ENCODE results near the gene TBX18. TPM values are rescaled to one million over a fixed set of nuclear protein-coding genes. Genes with fewer than 3 reads are reported as not detected.

The TBX18 gene
- total RNA-seq, 1 experiment from 2014 or later: 0.15 TPM

DNA sequence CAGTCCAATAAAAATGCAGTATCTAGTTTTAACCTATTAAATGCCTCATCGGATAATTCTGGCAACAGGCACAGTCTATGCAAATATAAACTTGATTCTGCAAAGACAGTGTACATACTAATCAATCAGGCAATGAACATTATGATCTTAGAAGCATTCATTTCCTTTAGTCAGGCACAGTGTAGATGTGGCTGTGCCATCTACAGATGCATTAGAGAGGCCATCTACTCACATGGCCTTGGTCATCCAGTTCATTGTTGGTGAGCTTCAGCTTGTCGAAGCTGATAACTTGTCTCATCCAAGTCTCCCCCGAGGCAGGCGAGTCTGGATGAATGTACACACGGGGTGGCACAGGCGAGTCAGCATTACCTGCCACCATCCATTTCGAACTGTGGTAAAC, 7.9 kb downstream of the TBX18 start (continued):
- TF ChIP-seq, protein P1, sequence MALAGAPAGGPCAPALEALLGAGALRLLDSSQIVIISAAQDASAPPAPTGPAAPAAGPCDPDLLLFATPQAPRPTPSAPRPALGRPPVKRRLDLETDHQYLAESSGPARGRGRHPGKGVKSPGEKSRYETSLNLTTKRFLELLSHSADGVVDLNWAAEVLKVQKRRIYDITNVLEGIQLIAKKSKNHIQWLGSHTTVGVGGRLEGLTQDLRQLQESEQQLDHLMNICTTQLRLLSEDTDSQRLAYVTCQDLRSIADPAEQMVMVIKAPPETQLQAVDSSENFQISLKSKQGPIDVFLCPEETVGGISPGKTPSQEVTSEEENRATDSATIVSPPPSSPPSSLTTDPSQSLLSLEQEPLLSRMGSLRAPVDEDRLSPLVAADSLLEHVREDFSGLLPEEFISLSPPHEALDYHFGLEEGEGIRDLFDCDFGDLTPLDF (CRISPR knock-in tag; IDR thresholded peaks at IDR 0.05): no peak
- no peak for TF ChIP-seq SMAD3 (CRISPR knock-in tag; IDR thresholded peaks at IDR 0.05; ENCODE audit: borderline replicate concordance)
- no peak for TF ChIP-seq NR3C1 (CRISPR knock-in tag; conservative IDR thresholded peaks at IDR 0.05; ENCODE audit: low read depth)
- TF ChIP-seq ZNF219 (CRISPR knock-in tag; IDR thresholded peaks at IDR 0.05; ENCODE audit: borderline replicate concordance): no peak

DNA sequence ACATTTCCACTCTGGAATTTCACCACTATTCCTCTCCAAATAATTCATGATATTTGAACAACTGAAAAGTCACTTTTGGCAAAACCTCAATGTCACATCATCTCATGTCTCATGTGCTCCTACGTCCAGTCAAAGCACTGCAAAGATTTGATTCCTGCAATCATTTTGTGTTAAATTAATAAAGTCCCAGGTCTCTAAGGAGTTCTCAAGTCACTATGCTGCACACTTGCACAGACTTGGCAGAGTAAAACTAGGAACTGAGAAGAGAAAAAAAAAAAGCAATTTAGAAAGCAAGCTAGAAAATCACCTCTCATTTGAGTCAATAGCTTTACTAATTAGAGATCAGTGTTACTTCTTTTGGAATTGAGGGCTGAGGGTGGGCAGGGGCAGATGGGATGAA, 11.2 kb downstream of the TBX18 start:
- ChIA-PET CTCF (interaction anchor here (1.7 to 2.3 kb wide), 2 partner anchors 9 to 331 kb away, joined by 5 to 10 read pairs; no protein-coding TSS in a partner anchor), POLR2A (no interaction called here)
- no peaks in the 10 kb centered on the region for H3K9me3 Mint-ChIP-seq
- ATAC-seq (no peak), DNase-seq (ENCODE audit: low spot score) (no peak)
- no peaks in the 10 kb centered on the region for H3K4me1 Mint-ChIP-seq
- H3K27me3 Mint-ChIP-seq (ENCODE audit: low read depth): peaks cover 16% of the 10 kb centered on the region
- no peak overlapping the region for H3K4me3 Mint-ChIP-seq
- no peaks in the 10 kb centered on the region for H3K36me3 Mint-ChIP-seq
- no peak for TF ChIP-seq ZNF219 (CRISPR knock-in tag; IDR thresholded peaks at IDR 0.05; ENCODE audit: borderline replicate concordance)
- no peak for TF ChIP-seq GTF2I (CRISPR knock-in tag; conservative IDR thresholded peaks at IDR 0.05)
- TF ChIP-seq, protein P2, sequence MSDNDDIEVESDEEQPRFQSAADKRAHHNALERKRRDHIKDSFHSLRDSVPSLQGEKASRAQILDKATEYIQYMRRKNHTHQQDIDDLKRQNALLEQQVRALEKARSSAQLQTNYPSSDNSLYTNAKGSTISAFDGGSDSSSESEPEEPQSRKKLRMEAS (CRISPR knock-in tag; IDR thresholded peaks at IDR 0.05): no peak
- TF ChIP-seq, protein P3, sequence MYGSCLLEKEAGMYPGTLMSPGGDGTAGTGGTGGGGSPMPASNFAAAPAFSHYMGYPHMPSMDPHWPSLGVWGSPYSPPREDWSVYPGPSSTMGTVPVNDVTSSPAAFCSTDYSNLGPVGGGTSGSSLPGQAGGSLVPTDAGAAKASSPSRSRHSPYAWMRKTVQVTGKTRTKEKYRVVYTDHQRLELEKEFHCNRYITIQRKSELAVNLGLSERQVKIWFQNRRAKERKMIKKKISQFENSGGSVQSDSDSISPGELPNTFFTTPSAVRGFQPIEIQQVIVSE (CRISPR knock-in tag; IDR thresholded peaks at IDR 0.05; ENCODE audit: borderline replicate concordance): no peak
- no peak for TF ChIP-seq NFATC4 (CRISPR knock-in tag; IDR thresholded peaks at IDR 0.05)
- TF ChIP-seq KAT7 (CRISPR knock-in tag; IDR thresholded peaks at IDR 0.05; ENCODE audit: borderline replicate concordance): no peak
- TF ChIP-seq SMAD3 (CRISPR knock-in tag; IDR thresholded peaks at IDR 0.05; ENCODE audit: borderline replicate concordance): no peak
- TF ChIP-seq MYBL2 (CRISPR knock-in tag; IDR thresholded peaks at IDR 0.05): no peak
- no peak for TF ChIP-seq JUN (CRISPR knock-in tag; IDR thresholded peaks at IDR 0.05)
- TF ChIP-seq SMAD4 (CRISPR knock-in tag; IDR thresholded peaks at IDR 0.05): no peak
- TF ChIP-seq ZNF396 (CRISPR knock-in tag; IDR thresholded peaks at IDR 0.05; ENCODE audit: borderline replicate concordance): no peak
- no peak for TF ChIP-seq NR3C1 (CRISPR knock-in tag; conservative IDR thresholded peaks at IDR 0.05; ENCODE audit: low read depth)
- TF ChIP-seq, protein P4, sequence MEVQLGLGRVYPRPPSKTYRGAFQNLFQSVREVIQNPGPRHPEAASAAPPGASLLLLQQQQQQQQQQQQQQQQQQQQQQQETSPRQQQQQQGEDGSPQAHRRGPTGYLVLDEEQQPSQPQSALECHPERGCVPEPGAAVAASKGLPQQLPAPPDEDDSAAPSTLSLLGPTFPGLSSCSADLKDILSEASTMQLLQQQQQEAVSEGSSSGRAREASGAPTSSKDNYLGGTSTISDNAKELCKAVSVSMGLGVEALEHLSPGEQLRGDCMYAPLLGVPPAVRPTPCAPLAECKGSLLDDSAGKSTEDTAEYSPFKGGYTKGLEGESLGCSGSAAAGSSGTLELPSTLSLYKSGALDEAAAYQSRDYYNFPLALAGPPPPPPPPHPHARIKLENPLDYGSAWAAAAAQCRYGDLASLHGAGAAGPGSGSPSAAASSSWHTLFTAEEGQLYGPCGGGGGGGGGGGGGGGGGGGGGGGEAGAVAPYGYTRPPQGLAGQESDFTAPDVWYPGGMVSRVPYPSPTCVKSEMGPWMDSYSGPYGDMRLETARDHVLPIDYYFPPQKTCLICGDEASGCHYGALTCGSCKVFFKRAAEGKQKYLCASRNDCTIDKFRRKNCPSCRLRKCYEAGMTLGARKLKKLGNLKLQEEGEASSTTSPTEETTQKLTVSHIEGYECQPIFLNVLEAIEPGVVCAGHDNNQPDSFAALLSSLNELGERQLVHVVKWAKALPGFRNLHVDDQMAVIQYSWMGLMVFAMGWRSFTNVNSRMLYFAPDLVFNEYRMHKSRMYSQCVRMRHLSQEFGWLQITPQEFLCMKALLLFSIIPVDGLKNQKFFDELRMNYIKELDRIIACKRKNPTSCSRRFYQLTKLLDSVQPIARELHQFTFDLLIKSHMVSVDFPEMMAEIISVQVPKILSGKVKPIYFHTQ (CRISPR knock-in tag; IDR thresholded peaks at IDR 0.05): no peak
- no peak for TF ChIP-seq FOXP1 (CRISPR knock-in tag; IDR thresholded peaks at IDR 0.05; ENCODE audit: borderline replicate concordance)
- TF ChIP-seq GABPB1 (CRISPR knock-in tag; IDR thresholded peaks at IDR 0.05): no peak
- TF ChIP-seq, protein P5, sequence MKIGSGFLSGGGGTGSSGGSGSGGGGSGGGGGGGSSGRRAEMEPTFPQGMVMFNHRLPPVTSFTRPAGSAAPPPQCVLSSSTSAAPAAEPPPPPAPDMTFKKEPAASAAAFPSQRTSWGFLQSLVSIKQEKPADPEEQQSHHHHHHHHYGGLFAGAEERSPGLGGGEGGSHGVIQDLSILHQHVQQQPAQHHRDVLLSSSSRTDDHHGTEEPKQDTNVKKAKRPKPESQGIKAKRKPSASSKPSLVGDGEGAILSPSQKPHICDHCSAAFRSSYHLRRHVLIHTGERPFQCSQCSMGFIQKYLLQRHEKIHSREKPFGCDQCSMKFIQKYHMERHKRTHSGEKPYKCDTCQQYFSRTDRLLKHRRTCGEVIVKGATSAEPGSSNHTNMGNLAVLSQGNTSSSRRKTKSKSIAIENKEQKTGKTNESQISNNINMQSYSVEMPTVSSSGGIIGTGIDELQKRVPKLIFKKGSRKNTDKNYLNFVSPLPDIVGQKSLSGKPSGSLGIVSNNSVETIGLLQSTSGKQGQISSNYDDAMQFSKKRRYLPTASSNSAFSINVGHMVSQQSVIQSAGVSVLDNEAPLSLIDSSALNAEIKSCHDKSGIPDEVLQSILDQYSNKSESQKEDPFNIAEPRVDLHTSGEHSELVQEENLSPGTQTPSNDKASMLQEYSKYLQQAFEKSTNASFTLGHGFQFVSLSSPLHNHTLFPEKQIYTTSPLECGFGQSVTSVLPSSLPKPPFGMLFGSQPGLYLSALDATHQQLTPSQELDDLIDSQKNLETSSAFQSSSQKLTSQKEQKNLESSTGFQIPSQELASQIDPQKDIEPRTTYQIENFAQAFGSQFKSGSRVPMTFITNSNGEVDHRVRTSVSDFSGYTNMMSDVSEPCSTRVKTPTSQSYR (CRISPR knock-in tag; IDR thresholded peaks at IDR 0.05): no peak
- TF ChIP-seq, protein P1 (CRISPR knock-in tag; IDR thresholded peaks at IDR 0.05): no peak
- no peak for TF ChIP-seq OVOL2 (CRISPR knock-in tag; IDR thresholded peaks at IDR 0.05; ENCODE audit: borderline replicate concordance)
- TF ChIP-seq RELA (CRISPR knock-in tag; IDR thresholded peaks at IDR 0.05; ENCODE audit: borderline replicate concordance): no peak
- no peak for TF ChIP-seq CREM (CRISPR knock-in tag; IDR thresholded peaks at IDR 0.05)
- no peak overlapping the region for H3K27ac Mint-ChIP-seq

All from WTC11 (cell line).